ENCODE measurements around the gene CEL. TPM values are rescaled to one million over a fixed set of nuclear protein-coding genes. Genes with fewer than 3 reads are reported as not detected.

CEL gene
- total RNA-seq, 1 experiment from 2014 or later = 6.6 TPM

DNA sequence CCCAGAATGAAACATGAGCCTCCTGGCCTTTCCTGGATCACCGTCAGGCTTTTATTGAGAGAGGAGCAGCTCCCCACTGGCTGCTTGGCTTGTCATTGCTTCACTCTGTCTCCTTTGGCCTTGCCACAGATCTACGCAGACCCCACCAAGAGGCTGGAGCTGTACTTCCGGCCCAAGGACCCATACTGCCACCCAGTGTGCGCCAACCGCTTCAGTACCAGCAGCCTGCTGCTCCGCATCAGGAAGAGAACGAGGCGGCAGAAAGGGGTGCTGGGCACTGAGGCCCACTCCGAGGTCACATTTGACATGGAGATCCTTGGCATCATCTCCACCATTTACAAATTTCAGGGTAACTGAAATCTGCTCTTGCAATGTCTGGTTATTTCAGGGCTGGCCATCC, 19.8 kb upstream of the CEL start:
- TF ChIP-seq, protein P1, sequence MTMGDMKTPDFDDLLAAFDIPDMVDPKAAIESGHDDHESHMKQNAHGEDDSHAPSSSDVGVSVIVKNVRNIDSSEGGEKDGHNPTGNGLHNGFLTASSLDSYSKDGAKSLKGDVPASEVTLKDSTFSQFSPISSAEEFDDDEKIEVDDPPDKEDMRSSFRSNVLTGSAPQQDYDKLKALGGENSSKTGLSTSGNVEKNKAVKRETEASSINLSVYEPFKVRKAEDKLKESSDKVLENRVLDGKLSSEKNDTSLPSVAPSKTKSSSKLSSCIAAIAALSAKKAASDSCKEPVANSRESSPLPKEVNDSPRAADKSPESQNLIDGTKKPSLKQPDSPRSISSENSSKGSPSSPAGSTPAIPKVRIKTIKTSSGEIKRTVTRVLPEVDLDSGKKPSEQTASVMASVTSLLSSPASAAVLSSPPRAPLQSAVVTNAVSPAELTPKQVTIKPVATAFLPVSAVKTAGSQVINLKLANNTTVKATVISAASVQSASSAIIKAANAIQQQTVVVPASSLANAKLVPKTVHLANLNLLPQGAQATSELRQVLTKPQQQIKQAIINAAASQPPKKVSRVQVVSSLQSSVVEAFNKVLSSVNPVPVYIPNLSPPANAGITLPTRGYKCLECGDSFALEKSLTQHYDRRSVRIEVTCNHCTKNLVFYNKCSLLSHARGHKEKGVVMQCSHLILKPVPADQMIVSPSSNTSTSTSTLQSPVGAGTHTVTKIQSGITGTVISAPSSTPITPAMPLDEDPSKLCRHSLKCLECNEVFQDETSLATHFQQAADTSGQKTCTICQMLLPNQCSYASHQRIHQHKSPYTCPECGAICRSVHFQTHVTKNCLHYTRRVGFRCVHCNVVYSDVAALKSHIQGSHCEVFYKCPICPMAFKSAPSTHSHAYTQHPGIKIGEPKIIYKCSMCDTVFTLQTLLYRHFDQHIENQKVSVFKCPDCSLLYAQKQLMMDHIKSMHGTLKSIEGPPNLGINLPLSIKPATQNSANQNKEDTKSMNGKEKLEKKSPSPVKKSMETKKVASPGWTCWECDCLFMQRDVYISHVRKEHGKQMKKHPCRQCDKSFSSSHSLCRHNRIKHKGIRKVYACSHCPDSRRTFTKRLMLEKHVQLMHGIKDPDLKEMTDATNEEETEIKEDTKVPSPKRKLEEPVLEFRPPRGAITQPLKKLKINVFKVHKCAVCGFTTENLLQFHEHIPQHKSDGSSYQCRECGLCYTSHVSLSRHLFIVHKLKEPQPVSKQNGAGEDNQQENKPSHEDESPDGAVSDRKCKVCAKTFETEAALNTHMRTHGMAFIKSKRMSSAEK (CRISPR knock-in tag; IDR thresholded peaks at IDR 0.05; ENCODE audit: borderline replicate concordance) = no peak
- TF ChIP-seq, protein P2, sequence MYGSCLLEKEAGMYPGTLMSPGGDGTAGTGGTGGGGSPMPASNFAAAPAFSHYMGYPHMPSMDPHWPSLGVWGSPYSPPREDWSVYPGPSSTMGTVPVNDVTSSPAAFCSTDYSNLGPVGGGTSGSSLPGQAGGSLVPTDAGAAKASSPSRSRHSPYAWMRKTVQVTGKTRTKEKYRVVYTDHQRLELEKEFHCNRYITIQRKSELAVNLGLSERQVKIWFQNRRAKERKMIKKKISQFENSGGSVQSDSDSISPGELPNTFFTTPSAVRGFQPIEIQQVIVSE (CRISPR knock-in tag; IDR thresholded peaks at IDR 0.05; ENCODE audit: borderline replicate concordance) = no peak
- TF ChIP-seq MYBL2 (CRISPR knock-in tag; IDR thresholded peaks at IDR 0.05) (no peak), RELA (CRISPR knock-in tag; IDR thresholded peaks at IDR 0.05; ENCODE audit: borderline replicate concordance) (no peak), ZNF219 (CRISPR knock-in tag; IDR thresholded peaks at IDR 0.05; ENCODE audit: borderline replicate concordance) (no peak), SMAD4 (CRISPR knock-in tag; IDR thresholded peaks at IDR 0.05) (no peak), JAZF1 (CRISPR knock-in tag; IDR thresholded peaks at IDR 0.05) (no peak), AFF4 (CRISPR knock-in tag; IDR thresholded peaks at IDR 0.05; ENCODE audit: borderline replicate concordance) (no peak), EMX1 (CRISPR knock-in tag; IDR thresholded peaks at IDR 0.05) (no peak), NR1H2 (CRISPR knock-in tag; IDR thresholded peaks at IDR 0.05) (no peak), ATF2 (CRISPR knock-in tag; IDR thresholded peaks at IDR 0.05; ENCODE audit: borderline replicate concordance, low read depth) (no peak), PRRX2 (CRISPR knock-in tag; IDR thresholded peaks at IDR 0.05) (no peak)
- TF ChIP-seq, protein P3, sequence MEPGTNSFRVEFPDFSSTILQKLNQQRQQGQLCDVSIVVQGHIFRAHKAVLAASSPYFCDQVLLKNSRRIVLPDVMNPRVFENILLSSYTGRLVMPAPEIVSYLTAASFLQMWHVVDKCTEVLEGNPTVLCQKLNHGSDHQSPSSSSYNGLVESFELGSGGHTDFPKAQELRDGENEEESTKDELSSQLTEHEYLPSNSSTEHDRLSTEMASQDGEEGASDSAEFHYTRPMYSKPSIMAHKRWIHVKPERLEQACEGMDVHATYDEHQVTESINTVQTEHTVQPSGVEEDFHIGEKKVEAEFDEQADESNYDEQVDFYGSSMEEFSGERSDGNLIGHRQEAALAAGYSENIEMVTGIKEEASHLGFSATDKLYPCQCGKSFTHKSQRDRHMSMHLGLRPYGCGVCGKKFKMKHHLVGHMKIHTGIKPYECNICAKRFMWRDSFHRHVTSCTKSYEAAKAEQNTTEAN (CRISPR knock-in tag; IDR thresholded peaks at IDR 0.05) = no peak
- TF ChIP-seq, protein P4, sequence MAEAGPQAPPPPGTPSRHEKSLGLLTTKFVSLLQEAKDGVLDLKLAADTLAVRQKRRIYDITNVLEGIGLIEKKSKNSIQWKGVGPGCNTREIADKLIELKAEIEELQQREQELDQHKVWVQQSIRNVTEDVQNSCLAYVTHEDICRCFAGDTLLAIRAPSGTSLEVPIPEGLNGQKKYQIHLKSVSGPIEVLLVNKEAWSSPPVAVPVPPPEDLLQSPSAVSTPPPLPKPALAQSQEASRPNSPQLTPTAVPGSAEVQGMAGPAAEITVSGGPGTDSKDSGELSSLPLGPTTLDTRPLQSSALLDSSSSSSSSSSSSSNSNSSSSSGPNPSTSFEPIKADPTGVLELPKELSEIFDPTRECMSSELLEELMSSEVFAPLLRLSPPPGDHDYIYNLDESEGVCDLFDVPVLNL (CRISPR knock-in tag; IDR thresholded peaks at IDR 0.05; ENCODE audit: borderline replicate concordance, low read depth) = no peak
- CTCF ChIA-PET = no interaction called here
- Mint-ChIP-seq H3K4me1 (no peaks in the 10 kb centered on the region), H3K36me3 (peaks cover 54% of the 10 kb centered on the region), H3K27me3 (ENCODE audit: low read depth) (no peaks in the 10 kb centered on the region; the same call in 1 of the 2 replicates), H3K4me3 (no peak overlapping the region), H3K27ac (no peak overlapping the region), H3K9me3 (no peaks in the 10 kb centered on the region)
- no peak for DNase-seq (ENCODE audit: low spot score)
- POLR2A ChIA-PET = no interaction called here
- no peak for ATAC-seq
